Measurements from ENCODE around the gene TBC1D23. TPM values are rescaled to one million over a fixed set of nuclear protein-coding genes. Genes with fewer than 3 reads are reported as not detected.

Gene TBC1D23
- total and polyA plus RNA-seq, 10 donors = 16.1 to 61.4 (median 41.6) TPM

GRCh38 chr3:100274361-100274760 is 13.6 kb downstream of the TBC1D23 start:
- 90 to 94% (median 94%) methylated on average over 5 of the region's 5 CpGs for WGBS, 5 donors
- intact Hi-C loops (cut with DNase I; ENCODE audit: low total_unique reads) = no loop called here

DNA sequence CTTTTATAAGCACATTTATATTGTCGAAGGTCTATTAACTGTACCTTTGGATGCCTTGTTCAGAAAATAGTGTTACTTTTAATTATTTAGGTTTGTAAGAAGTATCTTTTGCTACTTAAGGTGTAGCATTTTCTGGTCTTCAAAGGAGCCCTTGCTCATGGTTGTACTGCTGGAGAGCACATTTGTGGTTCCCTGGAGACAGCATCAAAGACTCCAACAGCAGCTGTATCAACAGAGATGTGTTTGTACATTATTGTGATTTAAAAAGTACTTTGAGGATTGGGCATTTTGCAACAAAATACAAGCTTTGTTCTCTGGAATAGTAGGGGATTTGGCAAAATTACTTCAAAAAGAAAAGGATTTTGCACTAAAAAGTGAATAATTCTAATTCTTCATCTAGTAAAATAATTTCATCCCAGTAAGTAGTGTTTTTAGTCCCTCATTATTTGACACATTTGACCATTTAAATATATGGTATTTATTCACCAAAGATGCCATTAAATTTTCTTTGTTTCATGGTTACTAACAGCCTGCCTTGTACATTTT is 16.5 kb downstream of the TBC1D23 start:
- DNase-seq = no peak
- H3K4me3 ChIP-seq = no peak overlapping the region
- peaks cover 0 to 30% (median 21%) of the 10 kb centered on the region in 6 donors for H3K36me3 ChIP-seq
- intact Hi-C loops (cut with DNase I; ENCODE audit: low total_unique reads) = no loop called here
- H3K27ac ChIP-seq = no peak overlapping the region
- WGBS, 5 donors = 87 to 98% (median 91%) methylated on average over 1 of the region's 1 CpG
- TF ChIP-seq, protein P1, sequence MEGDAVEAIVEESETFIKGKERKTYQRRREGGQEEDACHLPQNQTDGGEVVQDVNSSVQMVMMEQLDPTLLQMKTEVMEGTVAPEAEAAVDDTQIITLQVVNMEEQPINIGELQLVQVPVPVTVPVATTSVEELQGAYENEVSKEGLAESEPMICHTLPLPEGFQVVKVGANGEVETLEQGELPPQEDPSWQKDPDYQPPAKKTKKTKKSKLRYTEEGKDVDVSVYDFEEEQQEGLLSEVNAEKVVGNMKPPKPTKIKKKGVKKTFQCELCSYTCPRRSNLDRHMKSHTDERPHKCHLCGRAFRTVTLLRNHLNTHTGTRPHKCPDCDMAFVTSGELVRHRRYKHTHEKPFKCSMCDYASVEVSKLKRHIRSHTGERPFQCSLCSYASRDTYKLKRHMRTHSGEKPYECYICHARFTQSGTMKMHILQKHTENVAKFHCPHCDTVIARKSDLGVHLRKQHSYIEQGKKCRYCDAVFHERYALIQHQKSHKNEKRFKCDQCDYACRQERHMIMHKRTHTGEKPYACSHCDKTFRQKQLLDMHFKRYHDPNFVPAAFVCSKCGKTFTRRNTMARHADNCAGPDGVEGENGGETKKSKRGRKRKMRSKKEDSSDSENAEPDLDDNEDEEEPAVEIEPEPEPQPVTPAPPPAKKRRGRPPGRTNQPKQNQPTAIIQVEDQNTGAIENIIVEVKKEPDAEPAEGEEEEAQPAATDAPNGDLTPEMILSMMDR (IDR thresholded peaks at IDR 0.05 in 8 of 11, conservative IDR thresholded peaks at IDR 0.05 in 3 of 11) = no peak
- no peak for TF ChIP-seq POLR2AphosphoS5 (IDR thresholded peaks at IDR 0.05)
- no peak for TF ChIP-seq POLR2A (IDR thresholded peaks at IDR 0.05)
- H3K9me3 ChIP-seq = no peaks in the 10 kb centered on the region
- peaks cover 0 to 14% (median 5%) of the 10 kb centered on the region in 6 donors for H3K4me1 ChIP-seq
- no peaks in the 10 kb centered on the region for H3K27me3 ChIP-seq (replicated peaks in 1 of 7)

More at GRCh38 chr3:100274361-100274760, 13.6 kb downstream of the TBC1D23 start:
- no peak for DNase-seq
- Histone ChIP-seq H3K27ac (no peak overlapping the region), H3K9me3 (no peaks in the 10 kb centered on the region), H3K27me3 (replicated peaks in 1 of 7) (no peaks in the 10 kb centered on the region), H3K4me3 (no peak overlapping the region), H3K36me3 (no peaks in the 10 kb centered on the region), H3K4me1 (peaks cover 0 to 42% (median 8%) of the 10 kb centered on the region in 6 donors)
- TF ChIP-seq, protein P1 (IDR thresholded peaks at IDR 0.05 in 8 of 11, conservative IDR thresholded peaks at IDR 0.05 in 3 of 11) = no peak
- TF ChIP-seq POLR2A (IDR thresholded peaks at IDR 0.05) (no peak), POLR2AphosphoS5 (IDR thresholded peaks at IDR 0.05) (no peak)

GRCh38 chr3:100278910-100279309 is 18.1 kb downstream of the TBC1D23 start:
- Histone ChIP-seq H3K9me3 (no peaks in the 10 kb centered on the region), H3K4me1 (peaks cover 0 to 14% (median 3%) of the 10 kb centered on the region in 6 donors), H3K27me3 (replicated peaks in 1 of 7) (no peaks in the 10 kb centered on the region), H3K36me3 (peaks cover 0 to 45% (median 25%) of the 10 kb centered on the region in 6 donors), H3K4me3 (no peak overlapping the region), H3K27ac (no peak overlapping the region)
- intact Hi-C loops (cut with DNase I; ENCODE audit: low total_unique reads) = no loop called here
- 79 to 92% (median 85%) methylated on average over 2 of the region's 2 CpGs for WGBS, 5 donors
- TF ChIP-seq POLR2AphosphoS5 (IDR thresholded peaks at IDR 0.05) (no peak), POLR2A (IDR thresholded peaks at IDR 0.05) (no peak)
- TF ChIP-seq, protein P1 (IDR thresholded peaks at IDR 0.05 in 8 of 11, conservative IDR thresholded peaks at IDR 0.05 in 3 of 11) = no peak
- DNase-seq = no peak

- Histone ChIP-seq H3K27ac (no peak overlapping the region), H3K4me3 (no peak overlapping the region), H3K4me1 (peaks cover 0 to 14% (median 0%) of the 10 kb centered on the region in 6 donors), H3K27me3 (replicated peaks in 1 of 7) (no peaks in the 10 kb centered on the region), H3K9me3 (no peaks in the 10 kb centered on the region), H3K36me3 (peaks cover 0 to 99% (median 40%) of the 10 kb centered on the region in 6 donors)
- TF ChIP-seq POLR2A (IDR thresholded peaks at IDR 0.05) (no peak), POLR2AphosphoS5 (IDR thresholded peaks at IDR 0.05) (no peak)
- TF ChIP-seq, protein P1 (IDR thresholded peaks at IDR 0.05 in 8 of 11, conservative IDR thresholded peaks at IDR 0.05 in 3 of 11) = no peak
- intact Hi-C loops (cut with DNase I; ENCODE audit: low total_unique reads) = no loop called here
- no peak for DNase-seq
Measured at GRCh38 chr3:100288288-100288894, 27.6 kb downstream of the TBC1D23 start.
